Ishikawa (cell line): ENCODE data around the gene GNAT3.

Source experiments
- CEBPB ChIP-seq: IDR thresholded peaks from 2 replicates; pipeline ENCODE4 v1.6.1; 2012
- CREB1 ChIP-seq: IDR thresholded peaks from 2 replicates; pipeline ENCODE4 v1.6.1; 2012; ENCODE audit warnings: low read depth
- EGR1 ChIP-seq: IDR thresholded peaks from 2 replicates; pipeline ENCODE4 v1.6.1; 2012
- EP300 ChIP-seq: IDR thresholded peaks from 2 replicates; pipeline ENCODE4 v1.6.1; 2012; ENCODE audit warnings: borderline replicate concordance
- FOXM1 ChIP-seq: IDR thresholded peaks from 2 replicates; pipeline ENCODE4 v1.6.1; 2012; ENCODE audit warnings: low read depth, borderline replicate concordance
- NFIC ChIP-seq: IDR thresholded peaks from 2 replicates; pipeline ENCODE4 v1.6.1; 2012
- RAD21 ChIP-seq: IDR thresholded peaks from 2 replicates; pipeline ENCODE4 v1.6.1; 2012; ENCODE audit warnings: low read depth
- TAF1 ChIP-seq: IDR thresholded peaks from 2 replicates; pipeline ENCODE4 v1.6.1; 2012; ENCODE audit warnings: low read depth, mild to moderate bottlenecking
- TCF12 ChIP-seq: IDR thresholded peaks from 2 replicates; pipeline ENCODE4 v1.6.1; 2012; ENCODE audit warnings: low read depth
- TEAD4 ChIP-seq: IDR thresholded peaks from 2 replicates; pipeline ENCODE4 v1.6.1; 2012
- YY1 ChIP-seq: IDR thresholded peaks from 2 replicates; pipeline ENCODE4 v1.6.1; 2012; ENCODE audit warnings: low read depth
- ZBTB7A ChIP-seq: IDR thresholded peaks from 2 replicates; pipeline ENCODE4 v1.6.1; 2012; ENCODE audit warnings: low read depth
- TF ChIP-seq, protein P1 (sequence below): IDR thresholded peaks from 2 replicates; pipeline ENCODE4 v1.6.1; 2012
- TF ChIP-seq, protein P2 (sequence below): IDR thresholded peaks from 2 replicates; pipeline ENCODE4 v1.6.1; 2012; ENCODE audit warnings: low read depth, mild to moderate bottlenecking
- TF ChIP-seq, protein P3 (sequence below): IDR thresholded peaks from 2 replicates; pipeline ENCODE4 v1.6.1; 2012

GNAT3 gene

DNA sequence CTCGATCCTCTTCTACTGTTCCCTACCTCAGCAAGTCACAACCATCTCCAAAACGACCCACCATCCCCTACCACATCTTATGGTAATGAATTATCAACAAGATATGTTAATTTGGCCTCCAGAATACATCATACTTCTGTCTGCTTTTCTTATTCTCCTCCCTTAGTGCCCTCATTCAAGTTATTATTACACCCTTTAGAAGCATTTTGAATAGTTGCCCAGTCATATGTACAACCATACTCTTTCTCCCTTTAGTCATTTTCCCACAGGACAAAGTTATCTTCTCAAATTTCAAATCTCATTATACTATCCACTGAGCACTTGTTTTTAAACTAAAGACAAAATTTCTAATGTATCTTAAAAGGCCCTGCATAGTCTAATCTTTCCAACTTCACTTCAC is 71.0 kb downstream of the GNAT3 start:
- TF ChIP-seq TCF12 (no peak), RAD21 (no peak), EP300 (no peak), TEAD4 (no peak), EGR1 (no peak), CEBPB (no peak), YY1 (no peak), TAF1 (no peak), CREB1 (no peak), FOXM1 (no peak), NFIC (no peak), ZBTB7A (no peak)
- TF ChIP-seq, protein P1, sequence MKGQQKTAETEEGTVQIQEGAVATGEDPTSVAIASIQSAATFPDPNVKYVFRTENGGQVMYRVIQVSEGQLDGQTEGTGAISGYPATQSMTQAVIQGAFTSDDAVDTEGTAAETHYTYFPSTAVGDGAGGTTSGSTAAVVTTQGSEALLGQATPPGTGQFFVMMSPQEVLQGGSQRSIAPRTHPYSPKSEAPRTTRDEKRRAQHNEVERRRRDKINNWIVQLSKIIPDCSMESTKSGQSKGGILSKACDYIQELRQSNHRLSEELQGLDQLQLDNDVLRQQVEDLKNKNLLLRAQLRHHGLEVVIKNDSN, result no peak
- TF ChIP-seq, protein P2, sequence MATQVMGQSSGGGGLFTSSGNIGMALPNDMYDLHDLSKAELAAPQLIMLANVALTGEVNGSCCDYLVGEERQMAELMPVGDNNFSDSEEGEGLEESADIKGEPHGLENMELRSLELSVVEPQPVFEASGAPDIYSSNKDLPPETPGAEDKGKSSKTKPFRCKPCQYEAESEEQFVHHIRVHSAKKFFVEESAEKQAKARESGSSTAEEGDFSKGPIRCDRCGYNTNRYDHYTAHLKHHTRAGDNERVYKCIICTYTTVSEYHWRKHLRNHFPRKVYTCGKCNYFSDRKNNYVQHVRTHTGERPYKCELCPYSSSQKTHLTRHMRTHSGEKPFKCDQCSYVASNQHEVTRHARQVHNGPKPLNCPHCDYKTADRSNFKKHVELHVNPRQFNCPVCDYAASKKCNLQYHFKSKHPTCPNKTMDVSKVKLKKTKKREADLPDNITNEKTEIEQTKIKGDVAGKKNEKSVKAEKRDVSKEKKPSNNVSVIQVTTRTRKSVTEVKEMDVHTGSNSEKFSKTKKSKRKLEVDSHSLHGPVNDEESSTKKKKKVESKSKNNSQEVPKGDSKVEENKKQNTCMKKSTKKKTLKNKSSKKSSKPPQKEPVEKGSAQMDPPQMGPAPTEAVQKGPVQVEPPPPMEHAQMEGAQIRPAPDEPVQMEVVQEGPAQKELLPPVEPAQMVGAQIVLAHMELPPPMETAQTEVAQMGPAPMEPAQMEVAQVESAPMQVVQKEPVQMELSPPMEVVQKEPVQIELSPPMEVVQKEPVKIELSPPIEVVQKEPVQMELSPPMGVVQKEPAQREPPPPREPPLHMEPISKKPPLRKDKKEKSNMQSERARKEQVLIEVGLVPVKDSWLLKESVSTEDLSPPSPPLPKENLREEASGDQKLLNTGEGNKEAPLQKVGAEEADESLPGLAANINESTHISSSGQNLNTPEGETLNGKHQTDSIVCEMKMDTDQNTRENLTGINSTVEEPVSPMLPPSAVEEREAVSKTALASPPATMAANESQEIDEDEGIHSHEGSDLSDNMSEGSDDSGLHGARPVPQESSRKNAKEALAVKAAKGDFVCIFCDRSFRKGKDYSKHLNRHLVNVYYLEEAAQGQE, result no peak
- TF ChIP-seq, protein P3, sequence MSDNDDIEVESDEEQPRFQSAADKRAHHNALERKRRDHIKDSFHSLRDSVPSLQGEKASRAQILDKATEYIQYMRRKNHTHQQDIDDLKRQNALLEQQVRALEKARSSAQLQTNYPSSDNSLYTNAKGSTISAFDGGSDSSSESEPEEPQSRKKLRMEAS, result no peak

DNA sequence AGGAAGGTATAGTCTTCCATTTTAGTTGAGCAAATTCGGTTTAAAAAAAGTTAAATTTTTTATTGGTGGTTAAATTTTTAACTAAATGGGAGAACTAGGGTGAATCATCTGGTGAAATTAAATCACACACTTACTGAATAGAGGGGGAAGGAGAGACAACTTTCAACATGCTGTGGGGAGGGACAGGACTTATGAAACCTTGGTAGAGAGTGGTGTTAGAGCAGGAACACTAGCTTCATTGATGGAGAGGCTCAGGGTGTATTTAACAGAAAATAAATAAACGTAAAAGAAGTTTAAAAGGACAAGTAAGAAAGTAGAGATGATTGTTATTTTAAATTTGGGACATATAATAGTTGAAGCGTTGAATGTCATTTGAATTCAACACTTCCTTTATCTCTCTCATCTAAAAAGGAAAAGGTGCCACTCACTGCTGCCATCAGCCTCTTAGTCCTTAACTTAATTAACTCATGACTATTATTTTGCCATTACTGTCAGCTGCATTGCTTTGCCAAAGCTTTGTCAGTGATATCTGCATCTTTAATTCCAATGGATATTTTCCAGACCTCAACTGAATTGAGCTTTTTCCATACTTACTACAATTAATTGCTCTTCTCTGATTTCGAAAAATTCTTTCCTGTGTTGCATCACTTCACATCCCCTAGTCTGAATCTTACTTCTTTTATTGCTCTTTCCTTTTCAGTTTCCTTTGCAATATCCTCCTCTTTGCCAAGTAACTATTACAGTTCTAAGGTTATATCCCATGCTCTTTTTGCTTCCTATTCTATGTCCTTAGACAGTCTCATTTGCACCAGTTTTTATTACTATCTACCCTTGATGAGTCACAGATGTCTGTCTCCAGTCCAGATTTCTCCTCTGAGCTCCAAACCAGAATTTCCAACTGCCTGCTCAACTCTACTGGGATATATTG is 71.7 kb downstream of the GNAT3 start:
- TF ChIP-seq RAD21, result no peak
- TF ChIP-seq, protein P3, result no peak
- TF ChIP-seq, protein P1, result no peak
- TF ChIP-seq FOXM1, result no peak
- TF ChIP-seq YY1, result no peak
- TF ChIP-seq EP300, result no peak
- no peak for TF ChIP-seq TEAD4
- TF ChIP-seq, protein P2, result no peak
- no peak for TF ChIP-seq ZBTB7A

DNA sequence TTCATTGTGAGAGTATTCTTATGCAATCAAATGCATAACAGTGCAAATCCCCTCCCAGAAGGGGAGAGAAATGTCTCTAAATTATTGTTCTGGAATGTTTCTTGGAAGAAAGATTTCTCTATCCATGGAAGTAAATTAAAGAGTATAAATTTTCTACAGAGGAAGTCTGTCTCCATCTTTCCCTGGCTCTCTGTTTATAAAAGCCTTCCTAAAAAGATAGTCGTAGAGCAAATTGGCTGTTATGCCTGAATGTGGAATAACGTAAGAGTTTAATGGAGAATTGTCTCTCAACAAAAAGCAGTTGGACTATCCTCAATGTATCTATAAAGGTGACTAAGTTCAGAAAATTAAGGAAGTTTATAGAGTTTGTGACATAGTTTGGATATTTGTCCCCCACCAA is 76.3 kb downstream of the GNAT3 start:
- TF ChIP-seq EP300 (no peak), FOXM1 (no peak)

DNA sequence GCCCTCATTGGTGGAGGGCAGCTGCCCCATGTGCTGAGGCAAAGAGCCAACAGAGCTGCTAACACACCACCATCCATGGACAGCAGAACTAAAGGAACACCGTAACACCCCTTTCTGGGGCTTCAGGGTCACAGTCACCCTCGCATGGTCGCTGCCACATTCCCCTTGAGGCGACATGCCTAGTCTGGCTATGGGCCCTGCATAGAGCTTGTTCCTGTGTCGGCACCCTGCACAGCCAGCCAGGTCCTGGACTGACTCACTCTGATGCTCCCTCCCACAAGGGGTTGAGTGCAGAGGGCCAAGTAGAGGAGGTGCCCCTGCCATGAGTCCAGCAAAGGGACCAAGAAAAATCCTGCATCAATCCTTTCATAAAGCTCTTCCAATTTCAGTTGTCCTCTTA is 77.8 kb downstream of the GNAT3 start:
- no peak for TF ChIP-seq NFIC

DNA sequence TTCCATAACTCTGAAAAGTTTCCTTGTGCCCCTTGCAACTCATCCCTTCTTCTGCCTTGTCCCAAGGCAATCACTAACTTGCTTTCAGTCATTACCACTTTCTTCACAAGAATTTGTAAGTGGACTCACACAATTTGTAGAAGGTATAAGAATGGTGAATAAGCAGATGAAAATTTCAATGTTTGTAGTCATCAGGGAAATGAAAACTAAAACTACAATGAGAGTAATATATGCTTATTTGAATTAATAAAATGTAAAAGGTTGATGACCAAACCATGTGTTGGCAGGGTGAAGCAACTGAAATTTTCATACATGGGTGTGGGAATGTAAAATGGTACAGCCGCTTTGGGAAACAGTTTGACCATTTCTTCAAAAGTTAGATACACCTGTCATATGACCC is 79.7 kb downstream of the GNAT3 start:
- TF ChIP-seq TAF1 (no peak), CEBPB (no peak), EP300 (no peak), ZBTB7A (no peak), EGR1 (no peak), TCF12 (no peak)
- TF ChIP-seq, protein P2, result no peak
- TF ChIP-seq, protein P1, result no peak
- TF ChIP-seq, protein P3, result no peak
